Activated CD4-positive, CD25-positive, alpha-beta regulatory T cell treated with anti-CD3 and anti-CD28 coated beads, Interleukin-2, amount 50 U/mL, for 24 hours (primary cell): ENCODE results near the gene OSCP1.
A peak's percentile ranks its signal among the peaks of the same experiment; 100 is the strongest.

ENCODE experiments used
- ATAC-seq, 2 donors: fragments of 150-1000 bp; cut with Tn5 transposase; one replicate each; pipeline ENCODE4 v1.10.0; 2021; ENCODE audit warnings: mild to moderate bottlenecking in 1 of 2, moderate library complexity in 1 of 2

Gene OSCP1

GRCh38 chr1:36472656-36473055, 22.4 kb upstream of the OSCP1 start:
- ATAC-seq = no peak

GRCh38 chr1:36471830-36472641, 21.8 kb upstream of the OSCP1 start:
- ATAC-seq = no peak

GRCh38 chr1:36469163-36469562, 18.9 kb upstream of the OSCP1 start:
- no peak for ATAC-seq

GRCh38 chr1:36467700-36468455, 17.6 kb upstream of the OSCP1 start:
- no peak for ATAC-seq

GRCh38 chr1:36467027-36467410, 16.8 kb upstream of the OSCP1 start:
- ATAC-seq = no peak

DNA sequence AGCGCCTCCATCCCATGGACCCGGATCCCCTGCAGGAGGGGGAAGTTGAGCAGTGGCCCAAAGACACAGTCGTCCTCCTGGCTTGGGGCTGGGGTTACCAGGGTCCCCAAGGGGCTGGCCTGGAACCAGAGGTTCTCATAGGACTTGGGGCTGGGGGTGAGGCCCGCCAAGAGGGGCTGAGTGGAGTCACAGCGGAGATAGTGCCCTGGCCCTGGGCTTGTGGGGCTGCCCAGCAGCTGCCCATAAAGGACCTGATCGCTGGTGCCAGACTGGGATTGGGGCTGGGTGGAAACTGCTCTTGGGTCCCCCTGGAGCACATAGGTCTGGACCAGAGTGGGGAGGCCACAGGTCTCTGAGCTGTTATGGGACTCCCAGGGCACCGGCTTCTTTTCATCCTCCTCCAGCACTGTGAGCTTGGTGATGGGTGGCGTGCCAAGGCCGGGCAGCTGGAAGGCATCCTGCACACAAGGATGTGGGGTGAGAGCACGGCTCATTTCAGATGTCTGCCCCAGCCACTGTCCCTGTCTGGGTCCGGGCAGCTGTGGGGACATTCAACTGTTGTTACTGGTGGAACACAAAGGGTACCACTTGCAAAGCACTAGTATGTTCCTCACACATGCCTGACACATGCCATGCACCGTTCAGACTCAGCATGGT, 16.2 kb upstream of the OSCP1 start:
- no peak for ATAC-seq

DNA sequence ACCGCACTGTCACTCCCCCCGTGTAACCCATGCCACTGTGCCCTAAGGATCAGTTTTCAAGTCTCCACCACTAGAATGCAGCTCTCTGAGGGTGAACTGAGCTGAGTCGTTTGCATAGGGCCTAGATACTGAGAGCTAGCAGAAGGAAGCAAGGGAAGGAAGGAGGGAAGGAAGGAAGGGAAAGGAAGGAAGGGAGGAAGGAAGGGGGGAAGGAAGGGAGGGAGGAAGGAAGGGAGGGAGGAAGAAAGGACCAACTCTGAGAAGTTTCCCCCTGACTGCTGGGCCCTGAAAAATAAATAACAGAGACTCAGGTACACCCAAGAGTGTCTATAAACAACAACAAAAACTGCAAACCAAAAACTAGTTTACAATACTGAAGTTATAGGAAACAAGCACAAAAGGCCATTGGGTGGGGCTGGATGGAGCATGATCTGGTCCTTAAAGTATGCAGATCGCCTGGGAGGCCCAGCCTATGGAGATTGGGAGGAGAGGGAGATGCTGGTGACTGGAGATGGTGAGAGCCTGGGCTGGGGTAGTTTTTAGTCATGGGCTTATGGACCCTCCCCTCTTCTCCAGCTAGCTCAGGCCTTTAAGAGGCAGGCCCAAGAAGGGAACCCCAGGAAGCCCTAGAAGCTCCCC, 15.6 kb upstream of the OSCP1 start:
- no peak for ATAC-seq

DNA sequence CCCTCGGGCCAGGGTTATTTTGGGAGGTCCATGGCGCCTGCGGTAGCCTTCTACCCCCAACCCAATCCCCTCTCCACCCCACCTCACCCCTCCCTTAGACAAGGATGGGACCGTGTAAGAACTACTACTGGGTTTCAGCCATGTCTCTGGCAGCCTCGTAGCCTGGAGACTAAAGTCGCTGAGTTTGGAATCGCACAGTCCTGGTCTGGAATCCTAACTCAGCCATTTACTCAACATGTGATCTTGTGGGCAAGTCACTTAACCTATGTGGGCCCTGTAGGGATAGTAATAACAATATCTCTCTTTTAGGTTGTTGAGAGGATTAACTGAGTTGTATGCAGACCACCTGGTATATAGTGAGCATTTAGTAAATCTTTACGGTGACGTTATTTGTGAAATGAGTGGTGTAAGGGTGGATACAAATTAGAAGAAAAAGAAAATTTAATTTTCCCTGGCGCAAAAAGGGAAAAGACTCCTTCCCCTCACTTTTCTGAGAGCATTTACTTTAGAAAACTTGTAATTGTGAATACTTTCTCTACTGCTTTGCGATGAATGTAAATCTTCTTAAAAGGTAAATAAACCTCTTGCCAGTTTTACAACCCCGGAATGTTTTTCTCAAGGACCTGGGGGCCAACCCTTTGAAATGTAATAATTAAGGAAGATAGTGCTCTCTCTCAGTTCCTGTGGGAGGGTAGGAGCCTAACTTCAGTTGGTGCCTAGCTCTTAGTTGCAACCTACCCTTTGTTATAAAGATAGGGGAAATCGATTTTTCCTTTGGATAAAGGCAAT, 14.5 kb upstream of the OSCP1 start:
- peak; percentile 49 to 50 for ATAC-seq

DNA sequence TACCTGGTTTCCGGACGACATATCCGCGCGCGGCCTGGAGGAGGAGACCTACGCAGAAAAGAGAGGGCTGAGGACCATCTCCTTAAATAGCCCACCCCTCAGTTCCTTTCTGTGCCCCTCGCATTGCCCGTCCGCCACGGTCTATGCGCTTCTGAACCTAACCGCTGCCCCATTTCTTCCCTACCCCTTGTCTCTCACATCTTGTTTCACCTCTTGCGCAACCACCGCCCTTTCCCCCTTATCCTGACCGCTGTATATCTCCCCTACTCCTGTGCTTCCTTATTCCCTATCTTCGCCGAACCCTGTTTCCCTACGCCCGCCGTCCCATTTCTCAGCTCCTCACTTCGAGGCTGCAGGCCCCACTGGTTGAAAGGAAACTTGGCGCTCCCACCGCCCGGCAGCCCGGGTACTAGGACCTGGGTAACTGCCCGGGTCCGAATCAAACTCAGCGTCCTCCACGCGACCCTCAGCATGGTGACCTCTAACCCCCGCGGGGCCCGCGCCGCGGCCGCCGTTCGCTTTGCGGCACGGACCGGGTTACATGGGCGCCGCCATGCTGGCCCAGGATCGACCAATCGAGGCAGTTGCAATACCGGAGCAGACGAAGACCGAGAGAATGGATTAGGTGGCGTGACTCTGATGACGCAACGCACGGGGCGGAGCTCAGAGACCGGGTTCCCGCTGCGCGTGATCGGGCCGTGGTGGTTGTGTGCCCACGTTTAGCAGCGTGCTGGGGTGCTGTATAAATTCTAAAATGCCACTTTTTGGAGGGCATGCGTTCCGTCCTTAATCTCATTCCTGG, 13.8 kb upstream of the OSCP1 start, which contains the start of gene MRPS15:
TSS of gene MRPS15 (minus strand) at position 582 of the 802 bp plus-strand sequence. CDS start at position 473, 109 bp downstream.
- peak; percentile 96 to 97 for ATAC-seq

- no peak for ATAC-seq
Observed at GRCh38 chr1:36463463-36463802, 13.2 kb upstream of the OSCP1 start.

DNA sequence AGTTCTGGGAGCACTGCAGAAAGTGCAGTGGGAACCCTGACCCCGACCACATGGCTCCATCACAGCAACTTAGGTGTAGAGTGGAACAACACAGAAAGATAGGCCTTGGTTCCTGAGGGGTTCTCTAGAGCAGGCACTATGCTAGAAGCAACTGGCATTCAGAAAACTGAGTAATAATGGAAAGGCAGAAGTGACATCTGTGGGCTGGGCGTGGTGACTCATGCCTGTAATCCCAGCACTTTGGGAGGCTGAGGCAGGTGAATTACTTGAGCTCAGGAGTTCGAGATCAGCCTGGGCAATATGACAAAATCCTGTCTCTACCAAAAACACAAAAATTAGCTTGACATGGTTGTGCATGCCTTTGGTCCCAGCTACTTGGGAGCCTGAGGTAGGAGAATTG, 8.7 kb upstream of the OSCP1 start:
- peak; percentile 86 to 95 for ATAC-seq

GRCh38 chr1:36457691-36458090, 7.4 kb upstream of the OSCP1 start:
- no peak for ATAC-seq

DNA sequence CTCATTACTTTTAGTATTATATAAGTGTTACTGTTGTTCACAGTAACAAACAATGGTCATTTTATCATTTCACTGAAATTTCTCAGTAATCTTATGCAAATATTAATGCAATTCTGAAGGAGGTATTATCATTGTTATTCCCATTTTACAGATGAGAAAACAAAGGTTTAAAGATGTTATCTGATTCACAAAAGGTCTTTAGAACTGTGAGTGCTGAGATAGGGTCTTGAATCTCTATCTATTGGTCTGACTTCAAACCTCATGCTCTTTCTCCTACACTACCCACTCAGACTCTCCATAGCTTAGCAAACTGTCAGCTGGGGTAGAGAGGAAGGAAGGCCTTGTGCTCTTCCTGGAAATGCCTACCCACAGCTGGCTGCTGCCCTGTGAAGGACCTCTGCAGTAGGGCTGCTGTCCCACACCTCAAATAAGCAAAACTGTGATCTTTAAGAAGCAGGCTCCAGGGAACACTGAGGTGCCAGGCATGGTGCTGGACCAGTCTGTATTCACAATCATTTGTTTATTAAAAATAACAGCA, 6.2 kb upstream of the OSCP1 start:
- no peak for ATAC-seq

GRCh38 chr1:36455386-36455785, 5.1 kb upstream of the OSCP1 start:
- ATAC-seq = no peak

- ATAC-seq = no peak
Observed at GRCh38 chr1:36453600-36454388, 3.5 kb upstream of the OSCP1 start.

GRCh38 chr1:36453051-36453450, 2.8 kb upstream of the OSCP1 start:
- ATAC-seq = no peak

DNA sequence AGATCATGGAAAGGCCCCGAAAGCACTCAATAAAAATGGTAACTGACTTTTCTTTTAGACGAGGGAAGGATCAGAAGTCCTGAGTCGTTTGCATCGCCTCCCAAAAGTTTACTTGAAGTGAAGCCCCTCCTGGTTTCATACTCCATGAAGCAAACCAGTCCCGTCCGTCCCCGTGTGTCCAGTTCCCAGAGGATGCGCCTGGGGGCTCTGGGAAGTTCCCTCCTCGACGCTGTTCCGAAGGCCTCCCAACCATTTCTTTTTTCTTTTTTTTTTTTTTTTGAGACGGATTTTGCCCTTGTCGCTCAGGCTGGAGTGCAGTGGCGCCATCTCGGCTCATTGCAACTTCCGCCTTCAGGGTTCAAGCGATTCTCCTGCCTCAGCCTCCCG, 661 bp upstream of the OSCP1 start:
- ATAC-seq = no peak

DNA sequence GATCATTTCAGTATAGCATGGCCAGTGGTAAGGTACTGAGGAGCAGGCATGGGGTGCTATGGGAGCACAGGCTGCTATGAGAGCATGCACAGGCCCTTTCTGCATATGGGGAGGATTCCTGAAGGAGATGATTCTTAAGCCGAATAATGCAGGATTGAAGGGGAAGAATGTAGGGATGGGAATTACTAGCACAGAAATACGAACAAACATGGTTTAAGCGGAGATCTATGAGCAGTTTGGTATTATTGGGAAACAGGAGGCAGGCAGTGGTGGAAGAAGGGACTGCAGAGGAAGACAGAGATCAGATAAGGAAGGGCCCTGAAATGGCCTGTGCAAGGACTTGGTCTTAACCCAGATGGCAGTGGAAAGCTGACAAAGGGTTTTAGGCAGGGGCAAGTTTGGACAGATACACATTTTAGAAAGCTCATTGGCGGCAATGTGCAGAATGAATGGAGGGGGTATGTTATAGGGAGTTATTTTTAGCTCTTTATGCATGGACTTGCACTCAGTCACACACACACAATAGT, 1.7 kb downstream of the OSCP1 start:
- ATAC-seq = no peak

- ATAC-seq = no peak
Observed at GRCh38 chr1:36447450-36447849, 2.8 kb downstream of the OSCP1 start.

DNA sequence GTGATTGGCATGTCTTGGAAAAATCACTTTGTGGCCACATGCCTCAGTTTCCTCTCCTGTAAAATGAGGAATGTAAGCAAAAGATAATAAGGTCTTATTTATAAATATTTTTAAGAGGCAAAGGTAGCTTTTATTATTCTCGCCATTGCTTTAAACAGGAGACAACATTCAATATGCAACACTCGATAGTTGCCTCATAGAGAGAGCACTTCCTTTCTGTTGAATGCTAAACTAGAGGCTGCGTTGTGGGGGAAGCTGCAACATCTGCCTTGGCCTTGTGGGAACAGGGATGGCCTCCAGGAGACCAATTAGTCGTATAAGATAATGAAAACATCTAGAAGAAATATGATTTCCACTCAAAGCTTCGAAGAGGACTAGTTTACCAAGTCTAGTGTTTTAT, 3.5 kb downstream of the OSCP1 start:
- no peak for ATAC-seq
